ENCODE results near the gene KRTAP4-3.
"Not testable (repeated sequence)": the region's sequence is repeated elsewhere in the genome, so short reads cannot be mapped to it uniquely, and the experiment has no call there.

The KRTAP4-3 gene

GRCh38 chr17:41196068-41196467 is 28.0 kb upstream of the KRTAP4-3 start:
- Histone ChIP-seq H3K36me3 (no peaks in the 10 kb centered on the region), H3K4me3 (ENCODE audit: low read depth in 1 of 2, low read length in 1 of 2) (no peak overlapping the region), H3K27me3 (no peaks in the 10 kb centered on the region), H3K4me1 (ENCODE audit: control insufficient read depth in 1 of 2, insufficient read depth in 1 of 2, low read depth in 1 of 2, low read length in 1 of 2) (no peaks in the 10 kb centered on the region), H3K27ac (no peak overlapping the region), H3K9me3 (no peaks in the 10 kb centered on the region)
- TF ChIP-seq CTCF (IDR thresholded peaks at IDR 0.05), result no peak

GRCh38 chr17:41190328-41190727 is 22.3 kb upstream of the KRTAP4-3 start:
- Histone ChIP-seq H3K27ac (no peak overlapping the region), H3K4me1 (ENCODE audit: control insufficient read depth in 1 of 2, insufficient read depth in 1 of 2, low read depth in 1 of 2, low read length in 1 of 2) (no peaks in the 10 kb centered on the region), H3K27me3 (peaks cover 42% of the 10 kb centered on the region), H3K36me3 (no peaks in the 10 kb centered on the region), H3K9me3 (no peaks in the 10 kb centered on the region), H3K4me3 (ENCODE audit: low read depth in 1 of 2, low read length in 1 of 2) (no peak overlapping the region)
- TF ChIP-seq CTCF (IDR thresholded peaks at IDR 0.05), result no peak

- H3K36me3 ChIP-seq; H3K4me3 ChIP-seq (ENCODE audit: low read depth in 1 of 2, low read length in 1 of 2); H3K27ac ChIP-seq; H3K9me3 ChIP-seq; H3K4me1 ChIP-seq (ENCODE audit: control insufficient read depth in 1 of 2, insufficient read depth in 1 of 2, low read depth in 1 of 2, low read length in 1 of 2): not testable (repeated sequence)
- H3K27me3 ChIP-seq, result peaks cover 44% of the 10 kb centered on the region
Measured at GRCh38 chr17:41189837-41190318, 21.9 kb upstream of the KRTAP4-3 start, which contains the start of gene KRTAP9-1. Gene KRTAP9-1, plus strand, starts transcription at chr17:41189887. Its CDS starts 0 bp downstream, at chr17:41189887.

- no peak for TF ChIP-seq CTCF (IDR thresholded peaks at IDR 0.05)
- H3K36me3 ChIP-seq, result no peaks in the 10 kb centered on the region
Measured at GRCh38 chr17:41186872-41187271, 18.9 kb upstream of the KRTAP4-3 start.

GRCh38 chr17:41185001-41185400 is 17.0 kb upstream of the KRTAP4-3 start:
- H3K4me3 ChIP-seq (ENCODE audit: low read depth in 1 of 2, low read length in 1 of 2), result no peak overlapping the region
- no peak overlapping the region for H3K27ac ChIP-seq
- H3K36me3 ChIP-seq, result no peaks in the 10 kb centered on the region
- no peaks in the 10 kb centered on the region for H3K4me1 ChIP-seq (ENCODE audit: control insufficient read depth in 1 of 2, insufficient read depth in 1 of 2, low read depth in 1 of 2, low read length in 1 of 2)
- no peak for TF ChIP-seq CTCF (IDR thresholded peaks at IDR 0.05)
- peaks cover 42% of the 10 kb centered on the region for H3K27me3 ChIP-seq
- H3K9me3 ChIP-seq, result no peaks in the 10 kb centered on the region

More at GRCh38 chr17:41186872-41187271, 18.9 kb upstream of the KRTAP4-3 start:
- peaks cover 50% of the 10 kb centered on the region for H3K27me3 ChIP-seq
- no peaks in the 10 kb centered on the region for H3K9me3 ChIP-seq
- no peak overlapping the region for H3K27ac ChIP-seq
- no peaks in the 10 kb centered on the region for H3K4me1 ChIP-seq (ENCODE audit: control insufficient read depth in 1 of 2, insufficient read depth in 1 of 2, low read depth in 1 of 2, low read length in 1 of 2)
- no peak overlapping the region for H3K4me3 ChIP-seq (ENCODE audit: low read depth in 1 of 2, low read length in 1 of 2)

- Histone ChIP-seq H3K27me3 (peaks cover 38% of the 10 kb centered on the region), H3K4me1 (ENCODE audit: control insufficient read depth in 1 of 2, insufficient read depth in 1 of 2, low read depth in 1 of 2, low read length in 1 of 2) (no peaks in the 10 kb centered on the region), H3K4me3 (ENCODE audit: low read depth in 1 of 2, low read length in 1 of 2) (no peak within 1 kb of the TSS), H3K9me3 (no peaks in the 10 kb centered on the region), H3K27ac (no peak within 1 kb of the TSS), H3K36me3 (no peaks in the 10 kb centered on the region)
- TF ChIP-seq CTCF (IDR thresholded peaks at IDR 0.05), result no peak
Measured at GRCh38 chr17:41184480-41184961, 16.5 kb upstream of the KRTAP4-3 start, which contains the start of gene KRTAP4-1. Gene KRTAP4-1, minus strand, starts transcription at chr17:41184911. Its CDS starts 57 bp downstream, at chr17:41184854.

Data from neutrophil (primary cell).